Amygdala (tissue), 56 donors: Measurements from ENCODE around the gene RHOB.
A peak's percentile ranks its signal among the peaks of the same experiment; 100 is the strongest.
"Not testable (repeated sequence)": the region's sequence is repeated elsewhere in the genome, so short reads cannot be mapped to it uniquely, and the experiment has no call there.

Experiments
- DNase-seq, 56 donors: peaks; one replicate each; lab custom pipeline; 2025; lab: John Stamatoyannopoulos, UW

RHOB gene

GRCh38 chr2:20487392-20488174, 40.7 kb downstream of the RHOB start:
- no peak for DNase-seq

- DNase-seq, result no peak
Observed at GRCh38 chr2:20488201-20488641, 41.3 kb downstream of the RHOB start.

DNA sequence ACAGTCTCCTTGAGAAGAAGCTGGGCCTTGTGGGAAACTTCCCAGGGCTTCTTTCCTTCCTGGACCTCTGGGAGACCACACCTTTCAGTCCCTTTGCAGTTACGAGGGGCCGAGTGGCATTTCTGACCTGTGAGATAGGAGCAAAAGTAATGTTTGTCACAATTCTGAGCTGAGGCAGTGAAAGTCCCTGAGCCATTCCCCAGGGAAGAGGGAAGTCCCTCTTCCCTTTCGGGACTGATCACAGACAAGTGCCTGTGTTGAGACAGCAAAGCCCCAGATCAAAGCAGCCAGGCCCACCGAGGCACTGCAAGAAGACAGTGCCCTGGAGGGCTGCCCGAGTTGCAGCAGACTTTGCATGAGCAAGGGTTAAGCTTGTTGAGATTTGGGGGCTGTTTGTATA, 41.9 kb downstream of the RHOB start:
- DNase-seq, result no peak

GRCh38 chr2:20490300-20491181, 43.7 kb downstream of the RHOB start:
- DNase-seq, result peak in 7 of 56 donors; percentile 12 to 56 (median 22)

GRCh38 chr2:20491739-20492531, 45.1 kb downstream of the RHOB start:
- peak in 9 of 56 donors; percentile 9 to 63 (median 23) for DNase-seq

- not testable (repeated sequence) for DNase-seq
Observed at GRCh38 chr2:20493095-20493494, 46.2 kb downstream of the RHOB start.

DNA sequence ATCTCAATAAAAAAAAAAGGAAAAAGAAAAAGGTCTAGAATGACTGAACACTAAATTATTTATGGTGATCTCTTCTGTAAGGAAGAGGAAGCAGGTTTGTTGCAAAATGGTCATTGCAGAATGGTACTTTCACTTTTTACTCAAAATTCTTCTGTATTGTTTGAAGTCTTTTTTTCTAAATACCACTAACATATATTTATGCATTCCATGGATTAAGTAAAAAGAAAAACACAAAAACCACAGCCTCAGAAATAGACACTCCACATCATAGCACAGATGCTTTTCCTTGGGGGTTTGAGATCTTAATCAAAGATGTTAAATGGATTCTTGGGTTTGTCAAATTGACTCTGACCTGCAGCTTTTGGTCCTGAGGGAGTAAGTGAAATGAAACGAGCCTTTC, 47.4 kb downstream of the RHOB start:
- no peak for DNase-seq

- no peak for DNase-seq
Observed at GRCh38 chr2:20496076-20496872, 49.4 kb downstream of the RHOB start.

DNA sequence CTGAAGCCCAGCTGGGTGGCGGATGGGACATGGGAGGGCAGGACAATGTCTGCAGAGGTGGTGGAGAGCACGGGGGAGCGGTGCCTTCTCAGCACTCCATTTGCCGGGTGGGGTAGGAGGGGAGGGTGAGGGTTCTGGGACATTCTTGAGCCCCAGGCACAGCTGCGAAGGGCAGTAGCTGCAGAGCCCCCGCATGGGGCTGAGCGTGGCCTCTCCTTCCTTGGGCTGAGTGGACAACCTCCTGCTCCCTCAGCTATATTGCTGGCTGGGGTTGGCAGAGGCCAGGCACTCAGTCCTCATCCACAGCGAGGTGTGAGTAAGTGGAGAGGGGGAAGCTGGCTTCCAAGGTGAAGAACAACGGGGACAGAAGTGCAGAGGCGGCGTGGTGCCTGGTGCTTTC, 50.1 kb downstream of the RHOB start:
- DNase-seq, result no peak
